Hematopoietic multipotent progenitor cell treated with erythropoietin and hydrocortisone succinate and interleukin-3 and kit ligand, for 4 days (in vitro differentiated cells): ENCODE data around the gene LTO1.

Source experiments
- DNase-seq: peaks from one replicate; pipeline ENCODE4 v3.0.0-alpha.2; 2015

LTO1 gene

GRCh38 chr11:69674886-69675714 lies at the start of gene LTO1:
Gene LTO1 (minus strand): TSS chr11:69675353. CDS start chr11:69675239, 114 bp downstream.
- peak; percentile 97 for DNase-seq

- DNase-seq, result peak; percentile 17
Measured at GRCh38 chr11:69721745-69722144, 46.6 kb upstream of the LTO1 start.

GRCh38 chr11:69721106-69721505 lies 46.0 kb upstream of the LTO1 start:
- no peak for DNase-seq

- no peak for DNase-seq
Measured at GRCh38 chr11:69718912-69719311, 43.8 kb upstream of the LTO1 start.

GRCh38 chr11:69718147-69718546 lies 43.0 kb upstream of the LTO1 start:
- peak; percentile 81 for DNase-seq

- no peak for DNase-seq
Measured at GRCh38 chr11:69716891-69717747, 42.0 kb upstream of the LTO1 start.

- DNase-seq, result no peak
Measured at GRCh38 chr11:69716099-69716498, 40.9 kb upstream of the LTO1 start.

GRCh38 chr11:69715446-69715845 lies 40.3 kb upstream of the LTO1 start:
- no peak for DNase-seq

GRCh38 chr11:69711822-69712801 lies 37.0 kb upstream of the LTO1 start:
- DNase-seq, result peak; percentile 48

- no peak for DNase-seq
Measured at GRCh38 chr11:69708736-69709401, 33.7 kb upstream of the LTO1 start.

GRCh38 chr11:69707176-69707575 lies 32.0 kb upstream of the LTO1 start:
- no peak for DNase-seq

GRCh38 chr11:69705901-69706787 lies 31.0 kb upstream of the LTO1 start:
- no peak for DNase-seq

- DNase-seq, result no peak
Measured at GRCh38 chr11:69705351-69705811, 30.2 kb upstream of the LTO1 start.

- peak; percentile 37 for DNase-seq
Measured at GRCh38 chr11:69704508-69705253, 29.5 kb upstream of the LTO1 start.

GRCh38 chr11:69703768-69704507 lies 28.8 kb upstream of the LTO1 start, which contains the start of gene FGF19:
Gene FGF19 (minus strand): TSS chr11:69704022. CDS start chr11:69703876, 146 bp downstream.
- DNase-seq, result peak; percentile 38

- no peak for DNase-seq
Measured at GRCh38 chr11:69703453-69703767, 28.3 kb upstream of the LTO1 start.

GRCh38 chr11:69702769-69703452 lies 27.8 kb upstream of the LTO1 start:
- DNase-seq, result no peak

- DNase-seq, result no peak
Measured at GRCh38 chr11:69702239-69702691, 27.1 kb upstream of the LTO1 start.
